DOHH2 (cell line): ENCODE measurements around the gene AGBL5.

Source experiments
- CTCF ChIP-seq: fragments of 200-600 bp; sonication (generic); IDR thresholded peaks from one replicate; pipeline ENCODE4 v1.5.1; 2014; ENCODE audit warnings: antibody characterized with exemption, mild to moderate bottlenecking, low read depth, low read length; ENCODE audit not compliant: poor library complexity, severe bottlenecking
- EZH2phosphoT487 ChIP-seq: fragments of 200-600 bp; sonication (generic); IDR thresholded peaks from 2 replicates; pipeline ENCODE4 v1.6.1; 2017; ENCODE audit warnings: borderline replicate concordance, mild to moderate bottlenecking, antibody characterized with exemption, low read length, moderate library complexity, mixed read lengths

GRCh38 chr2:27058210-27058609, 6.7 kb downstream of the AGBL5 start:
- TF ChIP-seq CTCF (no peak), EZH2phosphoT487 (no peak)
